ENCODE measurements around the gene SWSAP1.

GRCh38 chr19:11356074-11356397, 18.4 kb upstream of the SWSAP1 start:
- no peak for TF ChIP-seq GATA2 (CRISPR knock-in tag; IDR thresholded peaks at IDR 0.05)
- TF ChIP-seq GABPA (IDR thresholded peaks at IDR 0.05; ENCODE audit: low read depth) = no peak
- TF ChIP-seq, protein P1, sequence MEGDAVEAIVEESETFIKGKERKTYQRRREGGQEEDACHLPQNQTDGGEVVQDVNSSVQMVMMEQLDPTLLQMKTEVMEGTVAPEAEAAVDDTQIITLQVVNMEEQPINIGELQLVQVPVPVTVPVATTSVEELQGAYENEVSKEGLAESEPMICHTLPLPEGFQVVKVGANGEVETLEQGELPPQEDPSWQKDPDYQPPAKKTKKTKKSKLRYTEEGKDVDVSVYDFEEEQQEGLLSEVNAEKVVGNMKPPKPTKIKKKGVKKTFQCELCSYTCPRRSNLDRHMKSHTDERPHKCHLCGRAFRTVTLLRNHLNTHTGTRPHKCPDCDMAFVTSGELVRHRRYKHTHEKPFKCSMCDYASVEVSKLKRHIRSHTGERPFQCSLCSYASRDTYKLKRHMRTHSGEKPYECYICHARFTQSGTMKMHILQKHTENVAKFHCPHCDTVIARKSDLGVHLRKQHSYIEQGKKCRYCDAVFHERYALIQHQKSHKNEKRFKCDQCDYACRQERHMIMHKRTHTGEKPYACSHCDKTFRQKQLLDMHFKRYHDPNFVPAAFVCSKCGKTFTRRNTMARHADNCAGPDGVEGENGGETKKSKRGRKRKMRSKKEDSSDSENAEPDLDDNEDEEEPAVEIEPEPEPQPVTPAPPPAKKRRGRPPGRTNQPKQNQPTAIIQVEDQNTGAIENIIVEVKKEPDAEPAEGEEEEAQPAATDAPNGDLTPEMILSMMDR (IDR thresholded peaks at IDR 0.05) = no peak
- no peak for TF ChIP-seq MXI1 (IDR thresholded peaks at IDR 0.05; ENCODE audit: low read depth, low read length)
- TF ChIP-seq SIN3A (IDR thresholded peaks at IDR 0.05; ENCODE audit: borderline replicate concordance, low read depth, low read length) = no peak
- TF ChIP-seq EP300 (IDR thresholded peaks at IDR 0.05; ENCODE audit: borderline replicate concordance in 1 of 2, low read depth in 1 of 2, low read length in 1 of 2) = no peak
- no peak for TF ChIP-seq RCOR1 (IDR thresholded peaks at IDR 0.05; ENCODE audit: low read length)
- TF ChIP-seq USF2 (IDR thresholded peaks at IDR 0.05; ENCODE audit: borderline replicate concordance, low read depth, low read length) = no peak
- no peak for TF ChIP-seq EZH2phosphoT487 (IDR thresholded peaks at IDR 0.05; ENCODE audit: borderline replicate concordance, low read depth)
- TF ChIP-seq POLR2AphosphoS5 (IDR thresholded peaks at IDR 0.05; ENCODE audit: low read depth, low read length) = no peak
- no peak for TF ChIP-seq SMC3 (IDR thresholded peaks at IDR 0.05; ENCODE audit: low read depth, low read length)
- TF ChIP-seq RFX5 (IDR thresholded peaks at IDR 0.05; ENCODE audit: low read length) = no peak
